ENCODE data around the gene CRYBB3. TPM values are rescaled to one million over a fixed set of nuclear protein-coding genes. Genes with fewer than 3 reads are reported as not detected.

The CRYBB3 gene
- total and polyA plus RNA-seq, 11 donors, result 0.36 to 0.37 TPM; not detected in 9

- WGBS, 4 donors, result 88 to 93% (median 90%) methylated on average over 18 to 19 of the region's 19 CpGs
- H3K27ac ChIP-seq, result no peak within 1 kb of the TSS
- no peaks in the 10 kb centered on the region for H3K36me3 ChIP-seq
- intact Hi-C loops (cut with DNase I), result loop anchor here in 1 of 10 donors (10.0 kb wide), 1 partner anchor 116 kb away; no protein-coding TSS in a partner anchor
- ATAC-seq (no peak), DNase-seq (no peak)
- TF ChIP-seq CTCF (IDR thresholded peaks at IDR 0.05) (no peak), POLR2A (IDR thresholded peaks at IDR 0.05) (no peak)
- no peak within 1 kb of the TSS for H3K4me3 ChIP-seq
- peaks cover 0 to 16% (median 3%) of the 10 kb centered on the region in 9 donors for H3K27me3 ChIP-seq
- H3K4me1 ChIP-seq, result no peaks in the 10 kb centered on the region
- no peaks in the 10 kb centered on the region for H3K9me3 ChIP-seq
Observed at GRCh38 chr22:25219211-25219689, 19.6 kb downstream of the CRYBB3 start, which contains the start of gene CRYBB2. CRYBB2 (plus strand) TSS chr22:25219639; CDS start chr22:25221430, 1,791 bp downstream.

GRCh38 chr22:25219948-25220442, 20.3 kb downstream of the CRYBB3 start:
- Histone ChIP-seq H3K9me3 (no peaks in the 10 kb centered on the region), H3K27me3 (peaks cover 0 to 16% (median 3%) of the 10 kb centered on the region in 9 donors), H3K36me3 (no peaks in the 10 kb centered on the region), H3K27ac (no peak overlapping the region), H3K4me3 (no peak overlapping the region), H3K4me1 (no peaks in the 10 kb centered on the region)
- ATAC-seq (no peak), DNase-seq (no peak)
- WGBS, 4 donors, result 58 to 71% (median 61%) methylated on average over 4 of the region's 4 CpGs
- TF ChIP-seq POLR2A (IDR thresholded peaks at IDR 0.05), result no peak
- no peak for TF ChIP-seq CTCF (IDR thresholded peaks at IDR 0.05)
- intact Hi-C loops (cut with DNase I), result loop anchor here in 1 of 10 donors (10.0 kb wide), 1 partner anchor 115 kb away; no protein-coding TSS in a partner anchor

GRCh38 chr22:25221790-25222189, 22.1 kb downstream of the CRYBB3 start:
- 78 to 86% (median 82%) methylated on average over 8 of the region's 8 CpGs for WGBS, 4 donors
- Histone ChIP-seq H3K4me1 (no peaks in the 10 kb centered on the region), H3K4me3 (no peak overlapping the region), H3K9me3 (no peaks in the 10 kb centered on the region), H3K36me3 (no peaks in the 10 kb centered on the region), H3K27ac (no peak overlapping the region), H3K27me3 (peaks cover 0 to 16% (median 5%) of the 10 kb centered on the region in 9 donors)
- DNase-seq (no peak), ATAC-seq (no peak)
- TF ChIP-seq CTCF (IDR thresholded peaks at IDR 0.05) (no peak), POLR2A (IDR thresholded peaks at IDR 0.05) (no peak)
- intact Hi-C loops (cut with DNase I), result no loop called here

- no peak overlapping the region for H3K27ac ChIP-seq
- ATAC-seq (no peak), DNase-seq (no peak)
- 75 to 83% (median 79%) methylated on average over 8 to 12 of the region's 12 CpGs for WGBS, 4 donors
- no peaks in the 10 kb centered on the region for H3K9me3 ChIP-seq
- peaks cover 0 to 16% (median 5%) of the 10 kb centered on the region in 9 donors for H3K27me3 ChIP-seq
- H3K4me1 ChIP-seq, result no peaks in the 10 kb centered on the region
- no peak overlapping the region for H3K4me3 ChIP-seq
- H3K36me3 ChIP-seq, result no peaks in the 10 kb centered on the region
- TF ChIP-seq POLR2A (IDR thresholded peaks at IDR 0.05) (no peak), CTCF (IDR thresholded peaks at IDR 0.05) (no peak)
- intact Hi-C loops (cut with DNase I), result no loop called here
Observed at GRCh38 chr22:25223269-25223850, 23.7 kb downstream of the CRYBB3 start.

Measured in heart left ventricle (tissue), 16 donors.